GM19467 (cell line): ENCODE measurements around the gene RBFOX1.
"Not testable (repeated sequence)": the region's sequence is repeated elsewhere in the genome, so short reads cannot be mapped to it uniquely, and the experiment has no call there.

Experiments used
- ATAC-seq: cut with Tn5 transposase; IDR thresholded peaks from one replicate; pipeline ENCODE4 v1.9.1; 2021; ENCODE audit warnings: mild to moderate bottlenecking, moderate library complexity; ENCODE audit not compliant: unreplicated experiment

Gene RBFOX1

GRCh38 chr16:7452090-7452489 is 119.4 kb downstream of the RBFOX1 start:
- no peak for ATAC-seq

DNA sequence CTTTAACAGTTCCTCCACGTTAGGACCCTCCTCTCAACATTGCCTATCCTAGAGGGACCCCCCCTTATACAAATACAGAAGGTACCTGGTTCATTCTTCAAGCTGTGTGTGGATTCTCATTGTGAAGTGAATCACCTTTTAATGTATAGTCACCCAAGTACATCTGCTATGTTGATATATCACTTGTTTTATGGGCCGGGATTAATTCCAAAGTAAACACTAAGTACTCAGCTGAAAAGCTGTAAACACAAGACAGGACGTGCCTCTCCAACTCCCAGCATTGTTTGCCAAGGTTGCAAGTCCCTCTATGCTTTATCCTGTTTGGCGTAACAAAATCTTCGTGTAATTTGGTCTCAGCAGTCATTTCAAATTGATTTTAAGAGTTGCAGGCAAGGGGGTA is 123.6 kb downstream of the RBFOX1 start:
- ATAC-seq: no peak

GRCh38 chr16:7458144-7458543 is 125.5 kb downstream of the RBFOX1 start:
- no peak for ATAC-seq

GRCh38 chr16:7470344-7470743 is 137.7 kb downstream of the RBFOX1 start:
- no peak for ATAC-seq

- ATAC-seq: no peak
These were observed 138.6 kb downstream of the RBFOX1 start for GRCh38 chr16:7471268-7471667.

- ATAC-seq: no peak
These were observed 149.4 kb downstream of the RBFOX1 start for GRCh38 chr16:7482032-7482431.

GRCh38 chr16:7482596-7483290 is 150.1 kb downstream of the RBFOX1 start:
- ATAC-seq: no peak

- ATAC-seq: no peak
These were observed 155.1 kb downstream of the RBFOX1 start for GRCh38 chr16:7487574-7488323.

DNA sequence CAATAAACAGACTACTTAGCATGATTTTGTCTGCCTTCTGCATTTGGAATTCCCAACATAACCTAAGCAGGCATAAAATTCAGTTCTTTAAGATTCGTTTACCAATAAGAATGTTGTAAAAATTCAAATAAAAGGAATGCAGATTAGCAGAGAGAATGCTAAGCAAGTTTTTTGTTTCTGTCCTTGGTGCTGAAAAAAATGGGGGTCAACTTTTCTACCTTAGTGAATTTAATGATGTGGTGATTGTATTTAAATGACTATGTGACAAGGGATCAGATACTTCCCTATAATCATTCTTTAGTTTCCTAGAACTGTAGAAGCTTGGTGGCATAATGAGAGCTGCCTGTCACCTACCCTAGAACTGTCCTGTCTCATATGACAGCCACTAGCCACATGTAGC is 159.5 kb downstream of the RBFOX1 start:
- no peak for ATAC-seq

DNA sequence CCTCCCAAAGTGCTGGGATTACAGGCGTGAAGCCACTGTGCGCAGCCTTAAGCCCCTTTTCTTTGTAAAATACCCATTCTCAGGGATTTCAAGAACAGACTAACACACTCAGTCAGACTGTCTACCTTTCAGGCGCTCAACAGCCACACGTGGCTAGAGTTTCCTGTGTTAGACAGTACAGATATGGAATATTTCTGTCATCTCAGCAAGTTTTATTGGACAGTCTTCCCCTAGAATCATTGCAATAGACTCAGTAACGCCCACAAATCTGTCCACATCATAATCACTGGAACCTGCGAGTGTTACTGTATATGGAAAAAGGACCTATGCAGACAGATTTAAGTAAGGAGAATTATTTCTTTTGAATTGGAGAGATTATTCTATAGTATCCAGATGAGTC is 160.5 kb downstream of the RBFOX1 start:
- ATAC-seq: no peak

- no peak for ATAC-seq
These were observed 165.0 kb downstream of the RBFOX1 start for GRCh38 chr16:7497691-7498090.

DNA sequence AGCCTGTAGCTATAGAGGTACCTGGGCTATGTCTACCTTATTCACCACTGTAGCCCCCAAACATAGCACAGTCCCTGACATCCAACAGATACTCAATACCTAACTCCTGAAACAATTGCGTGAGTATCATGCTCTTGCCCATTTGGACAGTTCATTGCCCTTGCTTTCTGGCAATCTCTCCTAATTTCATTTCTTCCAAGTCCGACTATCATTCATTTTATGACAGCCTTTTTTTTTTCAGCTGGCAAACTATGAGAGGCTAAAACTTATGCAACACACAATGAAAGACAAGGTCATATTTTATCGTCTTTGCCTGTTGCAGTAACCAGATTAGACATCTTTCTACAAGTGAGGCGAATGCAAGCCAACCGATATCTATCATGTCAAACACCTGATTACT is 169.2 kb downstream of the RBFOX1 start:
- no peak for ATAC-seq

- not testable (repeated sequence) for ATAC-seq
These were observed 170.0 kb downstream of the RBFOX1 start for GRCh38 chr16:7502591-7503157.

DNA sequence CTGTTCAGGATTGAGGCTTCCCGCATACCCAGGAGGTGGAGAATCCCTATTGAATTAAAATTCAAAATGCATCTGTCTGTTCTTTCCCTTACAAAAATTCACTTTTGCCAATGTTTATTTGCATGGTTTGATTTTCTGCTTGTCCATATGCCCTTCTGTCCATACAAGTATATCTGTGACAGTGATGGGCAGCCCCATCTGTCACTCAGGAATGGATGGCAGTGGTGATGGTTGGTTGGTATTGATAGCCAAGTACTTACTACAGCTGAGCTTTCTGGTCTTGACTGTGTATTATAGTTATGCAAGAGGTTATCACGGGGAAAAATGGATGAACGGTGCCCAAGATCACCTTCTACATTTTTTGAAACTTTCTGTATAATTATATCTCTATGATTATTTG is 171.0 kb downstream of the RBFOX1 start:
- ATAC-seq: no peak

DNA sequence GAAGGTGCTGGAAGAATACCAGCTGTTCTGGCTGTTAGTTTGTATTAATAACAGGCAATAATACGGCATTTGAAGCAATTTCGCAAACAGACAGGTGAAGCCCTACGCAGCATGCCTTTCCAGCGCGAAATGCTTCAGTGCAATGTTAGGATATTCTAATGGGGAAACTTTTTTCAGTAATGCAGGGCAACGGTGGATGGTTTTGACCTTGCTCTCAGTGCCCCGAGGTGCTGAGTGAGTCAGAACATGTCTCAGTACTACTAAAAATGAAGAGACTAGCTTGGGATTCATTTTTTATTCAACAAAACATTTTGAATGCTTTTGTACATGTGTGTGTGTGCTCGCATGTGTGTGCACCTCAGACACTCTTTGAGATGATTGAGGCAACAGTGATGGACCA is 172.2 kb downstream of the RBFOX1 start:
- ATAC-seq: no peak

- no peak for ATAC-seq
These were observed 172.8 kb downstream of the RBFOX1 start for GRCh38 chr16:7505495-7505894.

DNA sequence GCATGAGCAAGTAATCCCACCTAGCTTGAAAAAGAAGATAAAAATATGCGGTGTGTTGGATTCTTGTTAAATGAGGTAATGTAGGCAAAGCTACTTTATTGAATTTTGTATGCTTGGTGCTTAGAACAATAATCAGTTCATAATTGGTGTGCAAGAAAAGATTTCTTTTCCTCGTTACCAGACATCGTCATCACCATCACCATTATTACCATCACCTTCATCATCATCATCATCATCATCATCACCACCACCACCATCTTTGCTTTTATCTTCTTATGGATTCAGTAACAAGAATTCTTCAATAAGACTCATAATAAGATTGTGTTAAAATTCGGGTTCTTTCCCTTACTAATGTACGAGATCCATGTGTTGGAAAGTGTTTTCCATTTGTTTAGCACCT is 173.7 kb downstream of the RBFOX1 start:
- ATAC-seq: no peak

DNA sequence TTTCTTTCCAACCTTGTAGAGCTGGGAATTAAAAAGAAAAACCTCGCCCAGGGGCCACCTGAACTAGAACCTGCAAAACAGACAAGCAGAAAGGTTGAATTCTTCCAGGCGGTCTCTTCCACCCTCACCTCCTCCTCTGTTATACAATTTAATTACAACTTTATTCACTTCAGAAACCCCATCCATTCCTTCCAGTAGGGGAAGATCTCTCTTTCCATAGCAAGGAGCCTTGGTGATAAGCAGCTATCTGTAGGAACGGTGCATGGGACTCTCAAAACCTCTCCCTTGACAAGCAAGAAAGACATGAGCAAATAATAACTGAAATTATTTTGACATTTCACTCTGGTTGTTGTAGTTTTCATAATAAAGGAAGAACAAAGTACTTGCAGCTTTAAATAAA is 176.0 kb downstream of the RBFOX1 start:
- no peak for ATAC-seq

GRCh38 chr16:7509963-7510601 is 177.4 kb downstream of the RBFOX1 start:
- ATAC-seq: no peak

DNA sequence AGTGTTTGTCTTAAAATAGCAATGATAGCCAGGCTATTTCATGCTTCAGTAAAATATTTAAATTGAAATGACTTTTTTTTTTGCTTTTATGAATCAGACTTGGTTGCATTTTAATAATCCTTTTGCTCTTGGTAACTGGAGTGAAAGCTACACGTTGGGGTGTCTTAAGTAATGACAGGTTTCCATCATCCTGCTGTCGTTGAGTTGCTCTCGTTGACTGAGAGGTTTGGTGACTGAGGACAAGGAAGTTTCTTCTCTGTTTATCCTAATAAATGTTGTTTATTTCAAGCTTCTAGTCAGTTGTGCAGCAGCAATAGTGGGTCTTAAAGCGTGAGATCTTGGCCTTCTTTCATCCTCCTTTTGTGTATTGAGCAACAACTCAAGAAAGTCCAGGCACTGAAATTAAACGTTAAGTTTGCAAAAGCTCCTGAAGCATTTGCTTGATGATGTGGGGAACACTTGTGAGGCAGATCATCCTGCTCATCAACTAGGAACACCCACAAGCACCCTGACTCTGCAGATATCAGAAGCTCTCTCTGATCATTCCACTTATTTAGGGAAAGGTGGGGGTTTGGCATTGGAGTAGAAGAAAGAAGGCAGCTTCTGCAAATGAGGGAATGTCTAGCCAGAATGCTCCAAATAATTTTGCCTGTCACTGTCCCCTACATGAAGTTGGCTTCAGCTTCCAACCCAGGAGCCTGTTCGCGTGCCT is 179.1 kb downstream of the RBFOX1 start:
- ATAC-seq: no peak

DNA sequence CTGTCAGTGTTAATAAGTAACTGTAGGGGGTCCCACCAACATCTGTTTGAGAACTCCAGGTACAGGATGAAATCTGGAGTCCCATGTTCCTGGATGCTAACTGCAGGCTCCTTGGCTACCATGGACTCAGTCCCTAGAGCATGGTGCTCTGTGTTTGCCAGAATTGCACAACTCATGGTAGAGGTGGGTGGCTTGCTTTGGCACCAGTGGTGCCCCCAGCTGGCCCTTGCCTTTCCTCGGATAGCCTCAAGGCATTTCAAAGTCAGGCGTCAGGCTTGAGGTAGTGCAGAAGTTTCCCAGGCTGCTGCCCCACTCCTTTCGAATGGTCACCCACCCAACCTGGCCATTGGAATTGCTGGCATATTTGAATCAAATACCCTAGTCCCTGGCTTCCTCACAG is 179.9 kb downstream of the RBFOX1 start:
- ATAC-seq: no peak
